Tracheal epithelial cell (primary cell): ENCODE data around the gene DDX21. TPM values are rescaled to one million over a fixed set of nuclear protein-coding genes. Genes with fewer than 3 reads are reported as not detected.

ENCODE experiments used
- total RNA-seq: library from RNA; depleted of rRNA; stranded (reverse); fragments of >200 nt; gene quantifications from 2 replicates; pipeline ENCODE4 v1.2.1, GENCODE V29; 2014

The DDX21 gene
- total RNA-seq, result 159 and 170 TPM in 2 replicates

GRCh38 chr10:68955832-68956532 lies at the start of gene DDX21:
Gene DDX21, plus strand, starts transcription at chr10:68956170. Its CDS starts 56 bp downstream, at chr10:68956226.

GRCh38 chr10:68988530-68989316 lies 32.8 kb downstream of the DDX21 start, which contains the start of gene KIFBP:
Gene KIFBP, plus strand, starts transcription at chr10:68988803. Its CDS starts 30 bp downstream, at chr10:68988833.

Other genes with a start within 250 kb of the DDX21 start
- 15.2 and 23.7 TPM in 2 replicates for gene CCAR1, start 234.9 kb upstream of the DDX21 start, total RNA-seq
- gene STOX1, start 128.6 kb upstream of the DDX21 start, total RNA-seq, result 0.21 and 0.24 TPM in 2 replicates
- gene DDX50, start 54.9 kb upstream of the DDX21 start, total RNA-seq, result 54.5 and 78.9 TPM in 2 replicates
- gene KIFBP, start 32.6 kb downstream of the DDX21 start, total RNA-seq, result 19.0 and 27.7 TPM in 2 replicates
- gene SRGN, start 131.9 kb downstream of the DDX21 start, total RNA-seq, result 0.21 and 13.5 TPM in 2 replicates
- 31.8 and 45.6 TPM in 2 replicates for gene VPS26A, start 168.0 kb downstream of the DDX21 start, total RNA-seq
- gene SUPV3L1, start 224.1 kb downstream of the DDX21 start, total RNA-seq, result 32.3 and 33.7 TPM in 2 replicates